Activated CD4-positive, alpha-beta T cell treated with anti-CD3 and anti-CD28 coated beads for 4 hours (primary cell): ENCODE data around the gene GLDN.

Source experiments
- DNase-seq, 2 donors: peaks; one replicate each; pipeline ENCODE4 v3.0.0-alpha.2; 2020

The GLDN gene

GRCh38 chr15:51323749-51324148 is 17.7 kb upstream of the GLDN start:
- no peak for DNase-seq

- no peak for DNase-seq
Observed at GRCh38 chr15:51325167-51325566, 16.3 kb upstream of the GLDN start.

DNA sequence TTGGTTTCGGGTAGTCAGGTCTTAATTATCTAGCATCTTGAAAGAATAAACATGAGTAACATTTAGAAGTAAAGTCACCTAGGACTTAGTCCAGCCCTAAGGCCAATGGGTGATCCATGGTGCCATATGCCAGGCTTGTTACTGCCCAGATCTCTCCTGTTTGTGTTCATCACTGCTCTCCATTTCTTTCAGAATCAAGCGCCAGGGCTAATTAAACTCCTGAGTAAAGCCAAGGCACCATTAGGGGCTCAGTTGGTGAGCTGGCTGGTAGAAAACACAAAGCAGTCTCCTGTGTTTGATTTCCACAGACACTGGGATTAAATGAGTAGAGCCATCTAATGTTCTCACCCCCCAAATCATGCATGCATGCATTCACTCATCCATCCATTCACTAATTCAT is 14.4 kb upstream of the GLDN start:
- no peak for DNase-seq

DNA sequence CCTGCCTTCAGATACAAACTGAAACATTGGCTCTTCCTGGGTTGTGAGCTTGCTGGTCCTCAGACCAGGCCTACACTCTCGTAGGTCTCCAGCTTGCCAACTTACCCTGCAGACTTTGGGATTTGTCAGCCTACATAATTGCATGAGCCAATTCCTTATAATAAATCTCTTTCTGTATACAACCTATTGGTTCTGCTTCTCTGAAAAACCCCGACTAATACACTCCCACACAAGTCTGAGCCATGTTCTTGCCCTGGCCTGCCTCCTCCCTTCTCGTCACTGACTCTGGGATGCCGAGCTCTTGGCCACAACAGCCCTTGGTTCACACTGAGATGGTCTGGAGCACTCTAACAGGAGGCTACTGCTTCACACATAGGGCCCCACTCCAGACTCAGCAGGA is 12.5 kb upstream of the GLDN start:
- DNase-seq = no peak

DNA sequence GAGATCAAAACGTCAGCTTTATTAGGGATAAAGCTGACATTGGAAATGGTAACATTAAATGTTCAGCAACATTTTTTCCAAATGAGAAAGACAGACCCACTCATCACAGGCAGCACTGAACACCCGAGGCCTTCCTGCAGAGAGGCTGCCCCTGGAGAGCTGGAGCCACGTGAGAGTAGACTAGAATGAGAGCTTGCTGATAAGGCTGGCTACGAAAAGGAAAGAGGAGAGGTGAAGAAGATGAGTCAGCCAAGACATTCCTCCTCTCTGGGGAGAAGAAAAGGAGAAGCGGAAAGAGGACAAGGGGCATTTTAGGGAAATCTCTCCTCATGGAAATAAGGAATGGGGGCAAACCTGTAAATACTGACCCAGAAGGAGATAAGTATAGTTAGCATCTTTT is 10.3 kb upstream of the GLDN start:
- no peak for DNase-seq

DNA sequence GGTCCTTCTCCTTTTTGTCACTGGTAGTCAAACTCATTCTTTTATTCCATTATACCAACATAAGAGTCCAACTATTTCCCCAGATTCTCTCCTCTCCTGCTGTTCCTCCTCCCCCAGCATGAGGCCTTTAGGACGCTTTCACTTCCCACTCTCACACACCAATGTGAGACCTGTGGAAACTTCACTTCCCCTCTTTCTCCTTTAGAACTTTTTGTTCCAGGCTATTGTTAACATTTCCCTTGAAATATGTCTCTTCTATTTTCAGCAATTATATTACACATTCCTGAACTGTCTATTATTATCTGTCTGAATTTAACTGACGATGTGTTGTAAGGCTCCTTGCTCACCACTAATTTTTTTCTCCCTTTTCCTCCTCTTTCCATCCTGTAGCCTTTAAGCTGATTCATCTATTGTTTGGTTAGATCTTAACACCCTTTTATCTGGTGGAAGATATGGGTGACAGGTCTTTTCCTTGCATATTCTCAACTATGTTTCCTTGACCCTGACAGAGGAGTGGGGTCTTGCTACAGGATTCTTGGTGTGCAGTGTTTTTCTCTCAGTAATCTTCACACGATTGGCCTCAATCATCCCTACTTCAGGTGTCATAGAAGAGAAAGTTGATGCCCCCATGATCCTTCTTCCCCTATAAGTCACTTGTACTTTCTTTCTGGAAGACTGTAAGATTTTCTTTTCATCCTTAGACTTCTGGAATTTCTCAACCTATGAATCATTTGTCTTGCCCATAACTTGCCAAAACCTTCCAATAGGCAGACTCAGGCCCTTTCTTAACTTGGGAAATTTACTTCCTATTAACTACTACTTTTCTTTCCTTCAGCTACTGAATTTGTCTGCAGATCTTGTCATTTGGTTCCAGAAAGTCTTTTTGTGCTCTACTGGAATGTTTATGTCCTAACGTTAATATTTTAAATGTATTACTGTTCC is 9.0 kb upstream of the GLDN start:
- DNase-seq = no peak

- DNase-seq = no peak
Observed at GRCh38 chr15:51333571-51333970, 7.9 kb upstream of the GLDN start.

- DNase-seq = no peak
Observed at GRCh38 chr15:51334011-51334451, 7.4 kb upstream of the GLDN start.

DNA sequence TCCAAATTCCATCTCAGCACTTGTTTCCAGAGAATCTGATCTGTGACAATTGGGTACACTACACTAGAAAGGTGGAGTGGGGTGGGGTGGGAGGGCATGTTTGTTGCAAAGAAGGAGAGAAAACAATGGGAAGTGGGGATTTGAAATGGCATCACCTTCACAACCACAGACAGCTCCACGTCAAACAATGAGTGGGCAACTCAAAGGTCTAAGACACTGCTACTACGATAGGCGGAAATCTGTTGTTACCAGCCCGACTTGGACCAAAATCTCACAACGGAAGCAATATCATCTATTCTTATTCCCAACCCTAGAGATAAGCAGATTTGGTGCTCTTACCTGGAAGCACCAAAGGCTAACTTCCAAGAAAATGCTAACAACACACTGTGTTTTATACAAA is 6.4 kb upstream of the GLDN start:
- no peak for DNase-seq

DNA sequence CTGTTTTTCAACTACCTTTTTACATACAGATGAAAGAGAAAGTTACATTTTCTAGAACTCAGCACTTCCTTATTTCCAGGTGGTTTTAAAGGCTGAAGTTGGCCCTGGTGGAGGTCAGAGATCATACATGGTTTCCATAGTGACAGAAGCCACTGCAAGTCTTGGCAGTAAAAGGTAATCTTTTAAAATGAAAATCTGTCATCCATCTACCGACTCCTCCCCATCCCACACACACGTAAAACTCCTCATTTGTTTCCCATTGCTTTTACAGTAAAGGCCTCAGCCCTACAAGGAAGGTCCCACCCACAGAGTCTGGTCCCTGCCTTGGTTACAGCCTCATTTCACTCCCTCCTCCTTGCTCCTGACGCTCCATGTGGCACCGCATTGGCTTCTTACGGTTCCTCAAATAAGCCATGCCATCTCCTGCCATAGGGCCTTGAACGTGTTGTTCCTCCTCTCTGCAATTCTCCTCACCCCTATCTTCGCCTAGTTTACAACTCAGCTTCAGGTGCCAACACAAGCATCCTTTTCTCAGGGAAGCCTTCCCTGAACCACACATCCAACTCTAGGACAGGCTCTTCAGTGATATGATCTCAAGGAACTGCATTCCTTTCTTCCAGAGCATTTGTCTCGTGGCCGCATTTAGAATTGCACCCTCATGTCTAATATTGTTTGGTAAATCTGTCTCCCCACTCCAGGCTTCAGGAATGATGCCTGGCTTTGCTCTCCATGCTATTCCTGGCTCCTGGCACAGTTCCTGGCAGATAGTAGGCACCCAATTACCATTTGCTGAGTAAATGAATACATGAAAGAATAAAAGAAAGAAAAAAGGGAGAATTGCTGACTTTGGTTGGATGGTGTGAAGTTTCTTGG is 5.7 kb upstream of the GLDN start:
- no peak for DNase-seq

DNA sequence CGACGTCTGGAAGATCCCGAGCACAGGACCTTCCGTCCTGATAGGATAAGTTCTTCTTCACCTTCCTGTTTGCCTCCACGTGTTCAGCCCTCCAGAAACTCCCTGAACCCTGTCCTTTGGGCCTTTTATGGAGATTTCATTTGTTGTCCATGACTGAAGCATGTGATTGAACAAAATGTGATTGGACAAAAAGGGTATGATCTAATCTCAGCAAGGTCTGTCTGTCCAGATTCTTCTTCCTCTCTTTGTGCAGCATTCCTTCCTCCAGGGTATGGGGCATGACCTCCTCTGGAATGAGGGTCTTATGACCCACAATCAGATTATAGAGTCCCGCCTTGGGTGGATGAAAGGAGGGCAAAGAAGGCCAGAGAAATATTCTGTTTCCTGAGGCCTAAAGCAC is 3.0 kb upstream of the GLDN start, which contains the start of gene CYP19A1:
TSS of gene CYP19A1 (minus strand) at position 101 of the 400 bp plus-strand sequence. CDS start 95,684 bp downstream, outside the sequence.
- no peak for DNase-seq

DNA sequence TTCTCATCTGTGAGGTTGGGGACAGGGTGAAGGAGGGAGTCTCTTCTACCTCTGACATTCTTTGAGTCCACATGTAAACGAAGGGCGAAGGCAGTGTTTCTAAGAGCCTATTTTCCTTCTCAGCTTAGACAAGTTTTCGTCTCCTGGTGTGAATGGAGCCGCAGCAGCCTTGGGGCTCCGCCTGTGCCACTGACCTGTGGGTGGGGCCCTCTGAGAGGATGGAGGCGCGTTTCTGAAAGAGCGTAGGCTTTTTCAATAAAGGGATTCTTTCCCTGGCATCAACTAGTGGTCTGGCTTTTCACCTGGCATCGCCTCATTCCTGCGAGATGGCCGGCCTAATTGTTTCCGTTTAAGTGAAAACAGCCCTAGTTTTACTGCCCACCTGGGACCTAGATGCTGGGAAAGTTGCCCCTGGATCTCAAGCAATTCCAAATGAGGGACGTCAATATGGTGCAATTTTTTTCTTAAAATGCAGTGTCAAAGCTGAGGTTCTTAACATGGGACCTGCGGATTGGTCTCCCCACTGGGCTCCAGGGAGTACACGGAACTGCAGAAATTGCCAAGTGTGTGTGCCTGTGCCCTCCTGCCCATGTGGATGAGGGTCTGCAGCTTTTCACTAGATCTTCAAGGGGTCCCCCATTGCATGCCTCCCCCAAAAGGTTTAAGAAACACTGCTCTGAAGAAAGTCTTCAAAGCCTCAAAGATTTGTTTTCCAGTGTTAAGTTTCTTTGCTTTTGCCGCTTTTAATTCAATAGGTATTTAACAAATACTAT is 958 bp downstream of the GLDN start:
- DNase-seq = no peak

DNA sequence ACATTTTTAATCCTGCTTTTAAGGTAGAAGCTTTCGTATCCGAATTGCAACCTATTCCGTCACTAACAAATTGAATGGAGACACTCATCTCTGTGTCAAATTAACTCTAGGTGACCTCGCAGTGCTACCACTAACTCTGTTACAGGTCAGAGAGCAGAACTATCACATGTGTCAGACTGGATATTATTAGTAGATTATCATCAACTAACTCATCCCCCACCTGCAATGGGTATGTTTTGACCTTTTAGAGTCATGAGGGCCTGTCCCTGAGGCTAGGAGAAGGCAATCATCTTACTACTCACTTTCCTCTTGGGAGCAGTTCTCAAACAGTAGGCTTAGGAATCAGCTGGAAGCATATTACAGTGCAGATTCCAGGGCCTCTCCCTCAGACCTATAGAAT is 2.0 kb downstream of the GLDN start:
- DNase-seq = no peak

GRCh38 chr15:51346136-51346535 is 4.7 kb downstream of the GLDN start:
- DNase-seq = no peak

DNA sequence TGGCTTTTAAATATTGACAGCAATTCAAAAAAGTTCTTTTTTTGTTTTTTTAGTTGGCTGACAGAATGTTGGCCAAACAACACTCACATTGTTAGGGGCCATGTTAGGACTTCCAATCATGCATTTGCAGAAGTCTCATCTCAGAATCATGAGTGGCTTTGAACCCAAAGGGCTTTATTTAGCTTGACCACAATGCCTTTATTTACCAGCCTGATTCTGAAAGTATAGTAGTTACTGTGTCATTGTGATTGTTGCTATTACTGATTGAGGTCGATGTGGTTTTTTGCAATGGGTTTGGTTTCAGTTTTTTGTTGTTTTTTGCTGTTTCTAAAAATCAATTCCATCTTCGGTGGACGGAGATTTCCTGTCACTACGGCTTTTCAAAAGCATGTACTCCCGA is 7.2 kb downstream of the GLDN start:
- DNase-seq = no peak

- DNase-seq = no peak
Observed at GRCh38 chr15:51349156-51349844, 7.8 kb downstream of the GLDN start.

DNA sequence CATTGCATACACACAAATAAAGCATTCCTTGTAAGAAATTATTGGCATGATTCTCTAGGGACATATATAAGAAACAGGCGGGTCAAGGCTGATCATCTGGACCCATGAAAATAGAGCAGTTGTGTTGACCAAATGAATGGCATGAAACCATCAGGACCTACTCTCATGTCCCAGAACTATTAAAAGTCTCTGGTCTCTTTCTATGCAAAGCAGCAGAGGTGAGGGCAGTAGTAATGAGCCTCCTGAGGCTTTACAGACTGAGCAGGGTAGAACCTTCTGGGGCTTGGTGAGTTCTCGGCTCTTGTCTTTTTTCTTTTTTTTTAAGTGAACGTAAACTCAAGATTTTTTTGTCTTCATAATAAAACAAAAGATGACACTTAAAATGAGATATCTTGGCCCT is 9.3 kb downstream of the GLDN start:
- no peak for DNase-seq

DNA sequence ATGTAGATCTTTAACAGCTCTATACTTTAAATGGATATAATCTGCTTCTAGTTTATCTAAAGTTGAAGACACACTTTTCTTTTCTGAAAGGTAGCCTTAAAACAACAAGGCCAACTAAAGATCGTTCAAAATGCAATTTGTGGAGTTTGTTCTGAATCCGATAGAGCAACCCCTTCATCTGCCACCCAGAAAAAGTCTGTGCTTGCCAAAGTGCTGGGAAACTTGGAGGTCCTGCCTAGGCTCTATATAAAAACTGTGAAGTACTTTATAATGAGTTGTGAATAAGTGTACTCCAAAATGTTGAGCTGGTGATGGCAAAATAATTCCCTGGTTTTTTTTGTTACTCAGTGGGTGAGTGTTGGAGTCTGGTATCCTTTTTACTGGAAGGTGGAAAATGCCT is 12.5 kb downstream of the GLDN start:
- no peak for DNase-seq

- no peak for DNase-seq
Observed at GRCh38 chr15:51355096-51355495, 13.6 kb downstream of the GLDN start.

- no peak for DNase-seq
Observed at GRCh38 chr15:51356147-51356546, 14.7 kb downstream of the GLDN start.

GRCh38 chr15:51356983-51357382 is 15.5 kb downstream of the GLDN start:
- no peak for DNase-seq

- no peak for DNase-seq
Observed at GRCh38 chr15:51359981-51360380, 18.5 kb downstream of the GLDN start.
